Fibroblast of lung (primary cell): ENCODE data around the gene AP3D1.

Source experiments
- EZH2 ChIP-seq: IDR thresholded peaks from 2 replicates; pipeline ENCODE4 v1.5.1; 2012; ENCODE audit warnings: low read length, control low read depth, mild to moderate bottlenecking; ENCODE audit errors: missing control alignments
- TF ChIP-seq, protein P1 (sequence below), 2 donors: IDR thresholded peaks in 1 of 2; conservative IDR thresholded peaks in 1 of 2; 1 replicate in 1 of 2; 2 replicates in 1 of 2; pipeline ENCODE4 v1.5.1; 2011 to 2012; ENCODE audit warnings: low read length in 2 of 2, control low read depth in 1 of 2, inconsistent platforms in 1 of 2, low read depth in 1 of 2, mild to moderate bottlenecking in 1 of 2

GRCh38 chr19:2186071-2186846 is 34.9 kb upstream of the AP3D1 start:
- TF ChIP-seq EZH2, result no peak
- TF ChIP-seq, protein P1, sequence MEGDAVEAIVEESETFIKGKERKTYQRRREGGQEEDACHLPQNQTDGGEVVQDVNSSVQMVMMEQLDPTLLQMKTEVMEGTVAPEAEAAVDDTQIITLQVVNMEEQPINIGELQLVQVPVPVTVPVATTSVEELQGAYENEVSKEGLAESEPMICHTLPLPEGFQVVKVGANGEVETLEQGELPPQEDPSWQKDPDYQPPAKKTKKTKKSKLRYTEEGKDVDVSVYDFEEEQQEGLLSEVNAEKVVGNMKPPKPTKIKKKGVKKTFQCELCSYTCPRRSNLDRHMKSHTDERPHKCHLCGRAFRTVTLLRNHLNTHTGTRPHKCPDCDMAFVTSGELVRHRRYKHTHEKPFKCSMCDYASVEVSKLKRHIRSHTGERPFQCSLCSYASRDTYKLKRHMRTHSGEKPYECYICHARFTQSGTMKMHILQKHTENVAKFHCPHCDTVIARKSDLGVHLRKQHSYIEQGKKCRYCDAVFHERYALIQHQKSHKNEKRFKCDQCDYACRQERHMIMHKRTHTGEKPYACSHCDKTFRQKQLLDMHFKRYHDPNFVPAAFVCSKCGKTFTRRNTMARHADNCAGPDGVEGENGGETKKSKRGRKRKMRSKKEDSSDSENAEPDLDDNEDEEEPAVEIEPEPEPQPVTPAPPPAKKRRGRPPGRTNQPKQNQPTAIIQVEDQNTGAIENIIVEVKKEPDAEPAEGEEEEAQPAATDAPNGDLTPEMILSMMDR (conservative IDR thresholded peaks at IDR 0.05 in 1 of 2, IDR thresholded peaks at IDR 0.05 in 1 of 2; ENCODE audit: low read depth in 1 of 2, low read length in 2 of 2), result no peak
